Mucosa of descending colon (tissue), 3 donors: Measurements from ENCODE around the gene IL27RA. TPM values are rescaled to one million over a fixed set of nuclear protein-coding genes. Genes with fewer than 3 reads are reported as not detected.

Source experiments
- ATAC-seq: fragments of 200-7000 bp; cut with Tn5 transposase; one replicate; pipeline ENCODE4 v1.9.1; 2020; ENCODE audit warnings: mild to moderate bottlenecking, moderate library complexity
- DNase-seq, 3 donors: peaks; one replicate each; pipeline ENCODE4 v3.0.0-alpha.2; 2020
- H3K36me3 ChIP-seq: fragments of 200-600 bp; one replicate; pipeline ENCODE4 v1.8.0; 2021; ENCODE audit warnings: low read depth, mild to moderate bottlenecking
- H3K4me1 ChIP-seq: fragments of 200-600 bp; one replicate; pipeline ENCODE4 v1.8.0; 2021; ENCODE audit warnings: low read depth, mild to moderate bottlenecking
- H3K4me3 ChIP-seq: fragments of 200-600 bp; one replicate; pipeline ENCODE4 v1.8.0; 2021; ENCODE audit warnings: mild to moderate bottlenecking
- H3K9me3 ChIP-seq: fragments of 200-600 bp; one replicate; pipeline ENCODE4 v1.8.0; 2021; ENCODE audit warnings: mild to moderate bottlenecking
- CTCF ChIP-seq: fragments of 200-600 bp; IDR thresholded peaks from one replicate; pipeline ENCODE4 v1.8.0; 2022; ENCODE audit warnings: antibody characterized with exemption, mild to moderate bottlenecking
- intact Hi-C, 2 donors: fragments of 100-400 bp; cut with DNase I in 1 of 2; cut with micrococcal nuclease in 1 of 2; formaldehyde crosslinking; loops; one replicate each; pipeline versions ENCODE4 v1.11.0 to v1.11.1; 2022; cut with DNase I, micrococcal nuclease
- total RNA-seq, 3 donors: library from RNA; stranded (reverse); fragmentation: NEBNext Ultra II Directional in 2 of 3; extraction: Animal tissue kit (Norgen Biotek cat#: 25700) in 2 of 3; gene quantifications; one replicate each; pipeline versions ENCODE4 v1.2.1 to v1.2.4, GENCODE V29; 2021 to 2023
- donor health status: DM: no; HTN: no; CAD: no; lungs with moderate emphysema.
- donor health status: DM: no; HTN: no; CAD: no.
- donor health status: DM: no; HTN: yes; CAD: no.

IL27RA gene
- total RNA-seq, 3 donors from 2014 or later: 2.0 to 3.1 (median 2.6) TPM

- peaks cover 11% of the 10 kb centered on the region for H3K4me1 ChIP-seq
- no peak within 1 kb of the TSS for H3K4me3 ChIP-seq
- DNase-seq: peak in 1 of 3 donors; percentile 57
- peak; percentile 47 for ATAC-seq
- no peaks in the 10 kb centered on the region for H3K9me3 ChIP-seq
- no peak for TF ChIP-seq CTCF
- intact Hi-C loops: no loop called here
- no peaks in the 10 kb centered on the region for H3K36me3 ChIP-seq
Observed at GRCh38 chr19:14061751-14062557, 30.4 kb downstream of the IL27RA start, which contains the start of gene PALM3. PALM3 (minus strand) TSS chr19:14062076; CDS start chr19:14061980, 96 bp downstream.

GRCh38 chr19:14062558-14062855 is 30.9 kb downstream of the IL27RA start:
- intact Hi-C loops: no loop called here
- Histone ChIP-seq H3K4me3 (no peak overlapping the region), H3K36me3 (no peaks in the 10 kb centered on the region), H3K9me3 (no peaks in the 10 kb centered on the region), H3K4me1 (peaks cover 11% of the 10 kb centered on the region)
- no peak for TF ChIP-seq CTCF
- ATAC-seq (no peak), DNase-seq (no peak)

- DNase-seq (no peak), ATAC-seq (no peak)
- TF ChIP-seq CTCF: no peak
- Histone ChIP-seq H3K36me3 (no peaks in the 10 kb centered on the region), H3K4me3 (no peak overlapping the region), H3K4me1 (peaks cover 6% of the 10 kb centered on the region), H3K9me3 (no peaks in the 10 kb centered on the region)
- intact Hi-C loops: no loop called here
Observed at GRCh38 chr19:14063105-14063504, 31.5 kb downstream of the IL27RA start.

DNA sequence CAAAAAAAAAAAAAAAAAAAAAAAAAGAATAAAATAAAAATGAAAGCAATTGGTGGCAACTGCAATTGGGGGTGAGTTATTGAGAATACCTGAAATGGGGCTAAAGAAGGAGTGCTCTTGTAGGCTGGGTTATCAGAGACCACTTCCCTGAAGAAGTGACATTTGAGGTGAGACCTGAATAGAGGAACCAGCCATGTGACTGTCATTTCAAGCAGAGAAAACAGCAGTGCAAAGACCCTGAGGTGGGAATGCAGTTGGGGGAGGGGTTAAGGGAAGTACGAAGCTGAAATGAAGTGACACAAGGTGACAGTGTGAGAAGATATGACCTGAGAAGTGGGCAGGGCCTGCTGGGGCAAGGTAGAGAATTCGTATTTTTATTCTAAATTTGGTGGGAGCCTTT is 34.6 kb downstream of the IL27RA start:
- no peak for DNase-seq
- no peaks in the 10 kb centered on the region for H3K9me3 ChIP-seq
- no peak overlapping the region for H3K4me3 ChIP-seq
- ATAC-seq: no peak
- intact Hi-C loops: no loop called here
- TF ChIP-seq CTCF: no peak
- peaks cover 6% of the 10 kb centered on the region for H3K4me1 ChIP-seq
- H3K36me3 ChIP-seq: no peaks in the 10 kb centered on the region

GRCh38 chr19:14070268-14071050 is 38.9 kb downstream of the IL27RA start:
- Histone ChIP-seq H3K4me1 (peaks cover 3% of the 10 kb centered on the region), H3K36me3 (no peaks in the 10 kb centered on the region), H3K9me3 (no peaks in the 10 kb centered on the region), H3K4me3 (no peak overlapping the region)
- peak in 2 of 3 donors; percentile 34 to 58 for DNase-seq
- no peak for ATAC-seq
- intact Hi-C loops: loop anchor here (5.0 to 10.0 kb wide), 2 partner anchors 186 to 188 kb away; no protein-coding TSS in a partner anchor
- no peak for TF ChIP-seq CTCF
